ENCODE data around the gene LPO.
A peak's percentile ranks its signal among the peaks of the same experiment; 100 is the strongest.

Gene LPO

GRCh38 chr17:58303971-58304749, 65.8 kb downstream of the LPO start:
- DNase-seq (ENCODE audit: low read depth in 2 of 2), result peak in 1 of 2 donors; percentile 40

- no peak for DNase-seq (ENCODE audit: low read depth in 2 of 2)
These were observed 66.5 kb downstream of the LPO start for GRCh38 chr17:58304750-58305486.

- DNase-seq (ENCODE audit: low read depth in 2 of 2), result no peak
These were observed 67.2 kb downstream of the LPO start for GRCh38 chr17:58305626-58306025.

- DNase-seq (ENCODE audit: low read depth in 2 of 2), result no peak
These were observed 68.0 kb downstream of the LPO start for GRCh38 chr17:58306131-58306951.

- DNase-seq (ENCODE audit: low read depth in 2 of 2), result no peak
These were observed 69.2 kb downstream of the LPO start for GRCh38 chr17:58307468-58308172.

- no peak for DNase-seq (ENCODE audit: low read depth in 2 of 2)
These were observed 70.0 kb downstream of the LPO start for GRCh38 chr17:58308173-58308984.

GRCh38 chr17:58308985-58309917, 70.9 kb downstream of the LPO start:
- DNase-seq (ENCODE audit: low read depth in 2 of 2), result no peak

GRCh38 chr17:58309918-58310259, 71.5 kb downstream of the LPO start:
- no peak for DNase-seq (ENCODE audit: low read depth in 2 of 2)

- DNase-seq (ENCODE audit: low read depth in 2 of 2), result no peak
These were observed 72.4 kb downstream of the LPO start for GRCh38 chr17:58310511-58311428.

- DNase-seq (ENCODE audit: low read depth in 2 of 2), result no peak
These were observed 73.1 kb downstream of the LPO start for GRCh38 chr17:58311429-58311894.

- DNase-seq (ENCODE audit: low read depth in 2 of 2), result no peak
These were observed 73.7 kb downstream of the LPO start for GRCh38 chr17:58312021-58312630.

- DNase-seq (ENCODE audit: low read depth in 2 of 2), result no peak
These were observed 74.4 kb downstream of the LPO start for GRCh38 chr17:58312829-58313228.

GRCh38 chr17:58313815-58314705, 75.7 kb downstream of the LPO start:
- no peak for DNase-seq (ENCODE audit: low read depth in 2 of 2)

GRCh38 chr17:58314706-58315015, 76.3 kb downstream of the LPO start:
- DNase-seq (ENCODE audit: low read depth in 2 of 2), result no peak

- no peak for DNase-seq (ENCODE audit: low read depth in 2 of 2)
These were observed 76.9 kb downstream of the LPO start for GRCh38 chr17:58315281-58315711.

- DNase-seq (ENCODE audit: low read depth in 2 of 2), result no peak
These were observed 77.4 kb downstream of the LPO start for GRCh38 chr17:58315750-58316149.

- DNase-seq (ENCODE audit: low read depth in 2 of 2), result no peak
These were observed 78.0 kb downstream of the LPO start for GRCh38 chr17:58316260-58316960.

Data from stimulated activated CD8-positive, alpha-beta memory T cell treated with anti-CD3 and anti-CD28 coated beads, Interleukin-15, amount 100 ng/mL, for 48 hours (primary cell).